RKO (cell line): ENCODE data around the gene NUP210.
"Not testable (repeated sequence)": the region's sequence is repeated elsewhere in the genome, so short reads cannot be mapped to it uniquely, and the experiment has no call there.

Source experiments
- DNase-seq: peaks from one replicate; pipeline ENCODE4 v3.0.0-alpha.2; 2016; ENCODE audit warnings: low spot score

The NUP210 gene

DNA sequence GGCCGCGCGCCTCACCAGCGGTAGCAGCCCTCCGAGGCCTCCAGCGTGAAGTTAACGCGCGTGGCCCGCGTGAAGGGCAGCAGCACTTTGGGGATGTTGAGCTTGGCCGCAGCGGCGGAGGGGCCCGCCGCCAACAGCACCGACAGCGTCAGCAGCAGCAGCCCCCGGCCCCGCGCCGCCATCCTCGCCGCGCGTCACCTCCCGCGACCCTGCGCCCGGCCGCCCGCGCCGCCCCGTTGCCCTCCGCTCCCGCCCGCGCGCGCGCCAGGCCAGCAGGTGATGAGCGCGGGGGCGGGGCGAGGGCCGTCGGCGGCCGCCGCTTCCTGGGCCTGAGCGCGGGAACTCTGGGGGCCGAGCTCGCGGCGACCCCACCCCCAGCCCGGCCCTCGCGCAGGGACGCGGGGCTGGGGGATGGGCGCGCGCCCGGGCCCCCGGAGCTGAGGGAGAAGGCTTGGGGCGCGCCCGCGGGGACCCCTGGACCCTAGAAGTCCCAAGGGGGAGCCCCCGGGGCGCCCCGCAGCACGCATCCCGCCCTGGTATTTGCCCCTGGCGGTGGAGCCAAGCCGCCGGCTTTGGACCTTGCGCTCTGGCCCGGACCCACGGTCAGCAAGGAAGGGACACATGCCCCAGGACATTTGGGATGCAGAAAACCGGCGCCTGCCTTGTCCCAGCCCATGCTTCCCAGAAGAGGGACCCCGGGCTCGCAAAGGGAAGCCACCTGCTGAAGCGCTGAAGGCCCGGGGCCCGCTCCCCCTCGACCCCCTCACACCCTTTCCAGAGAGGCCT, at the start of gene NUP210:
Gene NUP210 (minus strand): TSS at position 278 of the 786 bp plus-strand sequence. CDS start 96 bp downstream, at position 182.
- peak; percentile 76 for DNase-seq

DNA sequence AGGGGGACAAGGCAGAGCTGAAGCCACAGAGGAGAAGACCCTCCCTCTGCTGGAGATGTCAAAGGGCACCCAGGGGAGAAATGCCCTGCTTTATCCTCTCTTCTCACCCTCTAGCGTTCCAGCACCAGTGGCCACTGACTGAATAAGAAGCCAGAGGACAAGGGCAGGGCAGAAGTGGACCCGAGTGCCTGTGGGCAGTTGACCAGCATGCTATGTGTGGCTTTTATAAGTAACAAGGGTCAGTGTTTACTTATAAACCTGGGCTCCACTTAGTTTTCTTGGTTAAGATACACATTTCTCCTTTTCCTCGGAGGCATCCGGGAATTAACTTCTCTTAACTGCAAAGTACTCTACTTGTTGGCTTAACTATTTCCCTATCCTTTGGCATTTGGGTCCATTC, 46.7 kb upstream of the NUP210 start:
- DNase-seq: no peak

DNA sequence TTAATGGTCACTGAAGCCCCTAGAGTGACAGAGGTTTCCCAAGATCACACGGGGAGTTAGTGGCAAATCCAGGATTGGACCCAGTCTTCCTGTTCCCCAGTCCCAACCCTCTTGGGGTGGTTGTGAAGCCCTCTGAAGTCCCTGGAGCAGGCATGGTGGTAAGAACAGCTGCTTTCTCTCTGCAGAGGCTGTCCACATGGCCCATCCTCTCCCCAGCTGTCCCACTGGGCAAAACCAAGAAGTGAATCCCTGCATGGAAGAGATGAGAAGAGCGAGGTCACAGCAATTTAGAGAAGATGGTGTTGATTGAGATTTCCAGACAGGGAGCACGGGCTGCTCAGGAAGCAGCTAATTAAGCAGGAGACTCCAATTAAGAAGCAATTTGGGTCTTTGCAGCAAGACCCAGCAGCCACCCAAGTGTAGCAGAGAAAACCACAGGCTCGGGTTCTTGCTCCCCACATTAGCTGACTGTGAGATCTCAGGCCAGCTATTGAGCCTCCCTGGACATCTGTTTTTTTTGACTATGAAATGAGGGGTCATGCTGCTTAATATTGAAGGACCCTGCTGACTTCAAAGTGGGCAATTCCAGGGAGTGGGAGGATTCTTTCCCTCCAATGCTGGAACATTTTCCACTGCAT, 45.2 kb upstream of the NUP210 start:
- no peak for DNase-seq

DNA sequence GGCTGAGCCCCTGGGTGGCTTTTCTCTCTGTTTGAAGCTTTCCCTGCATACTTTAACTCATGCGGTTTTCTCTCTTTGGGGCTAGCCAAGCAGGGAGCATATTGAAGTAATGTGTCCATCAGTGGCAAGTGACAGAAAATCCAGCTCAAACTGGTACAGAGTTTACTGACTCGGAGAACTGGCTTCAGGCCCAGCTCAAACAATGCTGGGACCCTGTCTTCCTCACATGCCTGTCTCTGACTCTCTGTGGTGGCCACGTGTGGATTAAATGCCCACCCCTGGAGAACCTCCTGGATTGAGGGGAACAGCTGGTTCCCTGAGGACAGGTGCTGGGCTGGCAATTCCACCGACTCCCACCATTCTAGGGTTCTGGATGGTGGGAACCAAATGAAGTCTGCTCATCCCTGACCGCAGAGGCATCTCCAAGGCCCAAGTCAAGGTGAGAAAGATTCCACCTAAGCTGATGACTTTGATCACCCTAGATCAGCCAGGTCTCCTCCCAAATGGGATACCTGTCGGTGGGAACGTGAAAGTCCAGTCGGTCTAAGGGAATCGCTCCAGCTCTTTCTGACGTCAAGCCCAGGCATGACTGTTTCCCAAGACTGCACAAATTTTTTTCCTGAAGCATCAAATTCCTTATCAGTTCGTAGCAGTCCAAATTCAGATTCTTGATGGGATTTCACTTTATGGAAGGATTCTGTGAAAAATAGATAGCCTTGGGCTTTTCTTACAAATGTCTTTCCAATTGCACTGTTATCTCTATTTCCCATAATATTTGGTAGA, 43.7 kb upstream of the NUP210 start:
- DNase-seq: no peak

DNA sequence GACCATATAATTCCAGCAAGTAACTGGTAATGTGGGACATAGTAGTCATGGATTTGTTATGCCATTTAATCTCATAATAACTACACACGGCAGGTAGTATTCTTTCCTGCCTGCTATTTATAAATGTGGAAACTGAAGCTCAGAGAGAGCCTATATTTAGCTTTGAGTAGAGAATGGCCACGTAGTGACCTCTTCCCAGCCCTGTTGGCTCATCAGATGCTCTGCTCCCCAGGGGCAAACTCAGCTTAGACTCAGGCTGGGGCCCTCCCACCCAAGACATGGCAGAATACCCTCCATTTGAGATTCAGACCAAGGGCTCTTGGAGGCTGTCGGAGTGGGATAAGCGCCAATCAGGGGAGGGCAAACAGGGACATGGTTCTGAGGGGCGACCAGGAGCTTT, 42.7 kb upstream of the NUP210 start:
- no peak for DNase-seq

DNA sequence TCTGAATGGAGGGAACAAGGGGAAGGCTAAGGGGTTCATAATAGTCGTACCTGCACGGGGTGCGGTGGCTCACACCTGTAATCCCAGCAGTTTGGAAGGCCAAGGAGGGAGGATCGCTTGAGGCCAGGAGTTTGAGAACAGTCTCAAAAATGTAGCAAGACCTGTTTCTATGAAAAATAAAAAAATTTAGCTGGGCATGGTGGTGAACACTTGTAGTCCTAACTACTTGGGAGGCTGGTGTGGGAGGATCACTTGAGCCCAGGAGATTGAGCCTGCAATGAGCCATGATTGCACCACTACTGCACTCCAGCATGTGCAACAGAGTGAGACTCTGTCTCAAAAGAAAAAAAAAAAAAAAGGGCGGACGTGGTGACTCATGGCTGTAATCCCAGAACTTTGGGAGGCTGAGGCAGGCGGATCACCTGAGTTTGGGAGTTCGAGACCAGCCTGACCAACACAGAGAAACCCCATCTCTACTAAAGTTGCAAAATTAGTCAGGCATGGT, 42.1 kb upstream of the NUP210 start:
- no peak for DNase-seq

DNA sequence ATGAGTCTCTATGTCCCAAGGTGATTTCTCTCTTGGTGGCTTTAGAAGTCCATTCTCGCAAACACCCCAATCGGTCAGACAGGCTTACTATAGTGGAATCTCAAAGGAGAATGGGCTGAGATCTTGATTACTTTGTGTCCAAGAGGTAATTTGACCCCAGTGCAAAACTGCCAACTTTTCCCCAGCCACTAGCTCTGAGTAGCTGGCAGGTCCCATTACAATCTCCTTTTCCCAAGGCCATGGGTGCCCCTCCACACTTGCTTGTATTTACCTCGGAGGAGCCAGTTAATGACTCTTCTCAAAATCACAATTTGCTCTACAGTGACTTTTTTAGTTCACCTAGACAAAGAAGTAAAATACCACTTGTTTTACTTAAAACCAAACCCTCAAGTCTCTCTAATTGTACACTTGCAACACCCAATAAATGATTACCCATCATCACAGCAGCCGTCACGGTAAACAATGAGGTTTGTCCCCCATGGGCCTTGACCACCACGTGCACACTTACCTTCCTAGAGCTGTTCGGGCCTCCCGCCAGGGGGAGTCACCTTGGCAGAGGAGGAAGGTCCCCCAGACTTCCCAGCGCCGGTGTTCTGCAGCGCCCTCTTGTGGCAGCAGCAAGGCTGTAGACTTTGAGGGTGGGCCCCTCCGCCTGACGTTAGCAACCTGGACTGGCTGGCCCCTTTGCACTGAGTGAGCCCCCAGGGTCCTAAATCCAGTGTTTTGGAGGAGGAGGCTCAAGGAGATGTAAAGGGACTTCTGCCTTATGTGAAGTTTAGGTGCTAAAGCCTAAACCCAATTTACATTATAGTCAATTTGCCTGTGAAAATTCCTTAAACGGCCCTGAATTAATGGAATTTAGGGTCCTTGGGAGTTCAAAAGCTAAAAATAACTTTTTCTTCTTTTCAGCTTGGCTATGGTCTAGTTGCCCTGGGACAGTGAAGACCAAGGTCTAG, 41.3 kb upstream of the NUP210 start:
- peak; percentile 72 for DNase-seq

DNA sequence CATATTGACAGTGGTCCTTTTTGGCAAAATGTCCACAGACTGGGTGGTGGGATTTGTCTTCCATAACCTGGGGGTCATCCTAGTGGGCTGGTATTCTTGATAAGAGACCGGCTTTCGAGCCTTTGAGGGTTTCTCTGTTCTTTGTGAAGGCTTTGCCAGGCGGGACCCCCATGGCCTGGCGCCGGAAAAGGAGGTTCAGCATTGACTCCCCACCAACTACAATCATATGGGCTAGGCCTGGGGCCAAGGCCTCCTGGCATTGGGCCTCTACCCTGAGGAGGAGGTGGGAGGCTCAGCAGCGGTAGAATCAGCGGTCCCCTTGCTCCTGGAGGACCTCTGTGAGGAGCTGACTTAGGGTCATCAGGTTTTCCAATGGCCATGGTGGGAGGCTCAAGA, 40.2 kb upstream of the NUP210 start:
- DNase-seq: no peak

DNA sequence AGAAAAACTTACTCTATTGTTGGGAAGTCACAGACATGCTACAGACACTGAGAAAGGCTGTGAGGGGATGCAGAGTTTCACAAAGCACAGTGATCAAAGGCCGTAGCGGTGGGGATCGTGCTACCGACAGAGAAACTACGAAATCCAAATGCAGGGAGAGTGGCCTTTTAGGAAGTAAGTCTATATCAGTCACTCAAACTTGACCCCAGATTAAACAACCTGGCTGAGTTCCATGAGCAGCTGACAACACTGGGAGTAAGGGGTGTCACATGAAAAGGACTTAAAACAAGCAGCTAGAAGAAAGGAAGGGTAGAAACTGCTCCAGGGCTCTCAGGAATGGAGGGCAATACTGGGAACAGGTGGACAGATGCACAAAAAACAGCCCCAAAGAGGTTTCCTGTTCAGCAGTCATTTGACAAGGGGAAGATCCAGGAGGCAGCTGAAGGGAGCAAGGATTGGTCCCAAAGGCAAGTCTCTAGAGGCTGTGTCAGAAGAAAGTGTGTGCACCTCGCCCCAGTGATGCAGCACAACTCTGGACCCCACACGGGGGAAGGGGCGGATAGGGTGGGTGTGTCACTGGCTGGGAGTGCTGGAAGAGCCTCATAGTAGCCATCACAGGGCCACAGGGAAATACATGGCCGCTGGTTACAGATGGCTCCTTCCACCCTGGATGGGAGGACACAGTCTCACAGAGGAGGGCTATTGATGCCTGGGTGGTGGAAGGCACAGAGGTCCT, 39.7 kb upstream of the NUP210 start:
- no peak for DNase-seq

DNA sequence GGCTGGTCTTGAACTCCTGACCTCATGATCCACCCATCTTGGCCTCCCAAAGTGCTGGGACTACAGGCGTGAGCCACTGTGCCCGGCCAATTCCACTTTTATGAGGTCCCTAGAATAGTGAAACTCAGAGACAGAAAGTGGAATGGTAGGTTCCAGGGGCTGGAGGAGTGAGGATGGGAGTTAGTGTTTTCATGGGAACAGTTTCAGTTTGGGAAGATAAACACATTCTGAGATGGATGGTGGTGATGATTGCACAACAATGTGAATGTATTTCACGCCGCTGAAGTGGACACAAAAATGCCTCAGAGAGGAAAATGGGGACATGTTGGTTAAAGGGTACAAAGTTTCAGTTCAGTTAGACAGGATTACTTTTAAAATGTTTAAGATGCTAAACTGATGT, 37.5 kb upstream of the NUP210 start:
- DNase-seq: no peak

DNA sequence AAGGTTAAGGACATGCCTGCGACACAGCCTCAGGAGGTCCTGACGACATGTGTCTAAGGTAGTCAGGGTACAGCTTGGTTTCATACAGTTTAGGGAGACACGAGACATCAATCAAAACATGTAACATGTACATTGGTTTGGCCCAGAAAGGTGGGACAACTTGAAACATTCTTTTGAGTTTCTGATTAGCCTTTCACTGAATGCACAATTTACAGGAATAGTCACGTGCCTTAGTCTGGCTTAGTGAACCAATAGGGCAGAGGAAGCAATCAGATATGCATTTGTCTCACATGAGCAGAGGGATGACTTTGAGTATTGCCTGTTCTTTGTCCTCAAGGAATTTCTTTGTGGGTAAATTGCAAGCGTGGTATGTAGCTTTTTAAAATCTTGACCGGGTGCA, 35.5 kb upstream of the NUP210 start:
- DNase-seq: no peak

DNA sequence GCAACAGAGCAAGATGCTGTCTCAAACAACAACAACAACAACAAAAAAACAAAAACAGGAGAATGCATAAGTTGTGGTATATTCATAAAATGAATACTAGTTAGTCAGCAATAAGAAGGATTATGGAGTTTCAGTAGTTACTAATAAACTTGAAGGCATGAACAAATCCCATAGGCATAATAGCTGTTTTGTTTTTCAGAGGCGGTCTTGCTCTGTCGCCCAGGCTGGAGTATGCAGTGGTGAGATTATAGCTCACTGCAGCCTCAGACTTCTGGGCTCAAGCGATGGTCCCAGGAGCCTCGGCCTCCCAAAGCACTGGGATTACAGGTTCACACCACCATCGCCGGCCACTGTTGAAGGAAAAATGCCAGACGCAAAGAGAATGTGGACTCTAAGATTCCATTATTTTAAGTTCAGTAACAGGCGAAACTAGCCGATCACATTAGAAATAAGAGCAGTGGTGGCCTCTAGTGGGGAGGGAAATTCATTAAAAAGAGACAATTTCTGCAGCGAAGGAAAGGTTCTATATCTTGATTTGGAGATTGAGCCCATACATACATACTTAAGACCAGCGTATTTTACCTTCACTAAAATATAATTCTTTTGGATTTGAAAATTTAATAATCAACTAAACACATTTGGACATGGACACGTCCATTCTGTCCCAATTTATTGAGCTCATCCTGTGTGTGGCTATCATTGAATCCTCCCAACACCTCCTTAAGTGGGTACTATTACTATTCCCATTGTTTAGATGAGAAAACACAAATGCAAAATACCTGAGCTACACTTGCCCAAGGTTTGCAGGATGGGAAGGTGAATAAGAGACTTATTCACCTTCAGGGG, 32.6 kb upstream of the NUP210 start:
- DNase-seq: peak; percentile 85

DNA sequence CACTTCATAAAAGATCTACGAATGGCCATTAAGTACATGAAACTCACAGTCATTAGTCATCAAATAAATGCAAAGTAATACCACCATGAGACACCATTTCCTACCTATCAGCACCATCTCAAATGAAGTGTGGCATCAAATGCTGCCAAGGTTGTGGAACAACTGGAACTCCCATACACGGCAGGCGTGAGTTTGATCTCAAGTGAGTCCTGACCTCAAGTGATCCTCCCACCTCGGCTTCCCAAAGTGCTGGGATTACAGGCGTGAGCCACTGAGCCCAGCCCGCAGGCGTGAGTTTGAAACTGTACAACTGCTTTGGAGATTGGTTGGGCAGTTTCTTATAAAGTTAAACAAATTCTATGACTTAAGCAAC, 31.2 kb upstream of the NUP210 start:
- peak; percentile 76 for DNase-seq

DNA sequence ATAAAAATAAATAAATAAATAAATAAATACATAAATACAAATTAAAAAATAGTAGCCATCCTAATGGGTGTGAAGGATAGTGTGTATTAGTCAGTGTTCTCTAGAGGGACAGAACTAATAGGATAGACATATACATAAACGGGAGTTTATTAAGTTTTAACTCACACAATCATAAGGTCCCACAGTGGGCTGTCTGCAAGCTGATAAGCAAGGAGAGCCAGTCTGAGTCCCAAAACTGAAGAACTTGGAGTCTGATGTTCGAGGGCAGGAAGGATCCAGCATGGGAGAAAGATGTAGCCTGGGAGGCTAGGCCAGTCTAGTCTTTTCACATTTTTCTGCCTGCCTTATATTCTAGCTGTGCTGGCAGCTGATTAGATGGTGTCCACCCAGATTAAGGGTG, 22.8 kb upstream of the NUP210 start:
- DNase-seq: not testable (repeated sequence)

DNA sequence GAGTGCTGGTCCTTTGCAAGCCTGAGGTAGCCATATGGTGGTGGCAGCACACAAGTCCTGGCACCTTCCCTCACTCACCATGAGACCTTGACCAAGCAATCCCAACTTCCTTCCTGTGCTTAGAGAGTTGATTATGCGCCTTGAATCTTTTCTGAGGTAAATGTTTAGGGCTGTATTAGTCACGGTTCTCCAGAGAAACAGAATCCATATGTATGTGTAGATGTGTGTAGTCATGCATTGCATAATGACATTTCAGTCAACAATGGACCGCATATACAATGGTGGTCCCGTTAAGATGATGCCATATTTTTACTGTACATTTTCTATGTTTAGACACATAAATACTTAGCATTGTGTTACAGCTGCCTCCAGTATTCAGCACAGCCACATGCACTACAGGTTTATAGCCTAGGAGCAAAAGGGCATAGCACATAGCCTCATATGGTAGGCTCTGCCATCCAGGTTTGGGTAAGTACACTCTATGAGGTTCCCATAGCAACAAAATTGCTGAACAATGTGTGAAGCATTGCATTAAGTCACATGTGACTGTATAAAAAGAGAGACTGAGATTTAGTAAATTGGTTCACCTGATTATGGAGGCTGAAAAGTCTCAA, 20.2 kb upstream of the NUP210 start:
- no peak for DNase-seq

DNA sequence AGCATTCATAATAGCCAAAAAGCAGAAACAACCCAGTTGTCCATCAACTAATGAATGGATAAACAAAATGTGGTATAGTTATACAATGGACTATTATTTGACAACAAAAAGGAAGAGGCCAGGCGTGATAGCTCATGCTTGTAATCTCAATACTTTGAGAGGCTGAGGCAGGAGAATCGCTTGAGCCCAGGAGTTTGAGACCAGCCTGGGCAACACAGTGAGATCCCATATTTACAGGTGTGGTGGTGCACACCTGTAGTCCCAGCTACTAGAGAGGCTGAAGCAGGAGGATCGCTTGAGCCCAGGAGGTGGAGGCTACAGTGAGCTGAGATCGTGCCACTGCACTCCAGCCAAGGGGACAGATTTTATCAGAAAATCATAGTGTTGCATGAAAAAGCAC, 16.1 kb upstream of the NUP210 start:
- not testable (repeated sequence) for DNase-seq

DNA sequence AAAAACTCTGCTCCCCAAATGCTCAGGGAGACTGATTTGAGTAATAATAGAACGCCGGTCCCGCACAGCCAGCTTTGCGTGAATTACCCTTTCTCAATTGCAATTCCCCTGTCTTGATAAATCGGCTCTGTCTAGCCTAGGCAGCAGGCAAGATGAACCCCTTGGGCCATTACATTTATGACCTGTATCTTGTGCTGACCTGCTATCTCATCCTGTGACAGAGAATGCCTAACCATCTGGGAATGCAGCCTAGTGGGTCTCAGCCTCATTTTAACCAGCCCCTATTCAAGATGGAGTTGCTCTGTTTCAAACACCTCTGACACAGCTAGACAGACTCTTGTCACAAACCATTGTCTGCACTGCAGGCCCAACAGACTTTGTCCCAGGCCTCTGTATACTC, 13.8 kb upstream of the NUP210 start:
- no peak for DNase-seq

DNA sequence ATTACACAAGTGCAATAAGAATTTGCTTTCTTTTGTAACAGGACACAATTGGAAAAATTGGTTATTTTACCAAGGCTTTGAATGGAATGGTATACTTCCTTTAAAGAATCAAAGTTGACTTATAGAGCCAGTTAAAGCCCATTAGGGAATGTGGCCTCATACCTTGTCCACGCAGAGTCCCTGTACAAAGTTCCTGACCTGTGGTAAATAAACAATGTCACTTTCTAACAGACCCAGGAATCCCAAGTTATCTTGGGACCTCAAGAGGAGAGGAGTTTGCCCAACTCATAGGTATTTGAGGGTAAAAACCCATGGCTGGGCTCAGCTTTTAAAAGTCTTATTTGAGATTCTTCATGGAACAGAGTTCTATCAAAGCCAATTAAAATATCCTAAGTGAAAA, 12.0 kb upstream of the NUP210 start:
- no peak for DNase-seq

DNA sequence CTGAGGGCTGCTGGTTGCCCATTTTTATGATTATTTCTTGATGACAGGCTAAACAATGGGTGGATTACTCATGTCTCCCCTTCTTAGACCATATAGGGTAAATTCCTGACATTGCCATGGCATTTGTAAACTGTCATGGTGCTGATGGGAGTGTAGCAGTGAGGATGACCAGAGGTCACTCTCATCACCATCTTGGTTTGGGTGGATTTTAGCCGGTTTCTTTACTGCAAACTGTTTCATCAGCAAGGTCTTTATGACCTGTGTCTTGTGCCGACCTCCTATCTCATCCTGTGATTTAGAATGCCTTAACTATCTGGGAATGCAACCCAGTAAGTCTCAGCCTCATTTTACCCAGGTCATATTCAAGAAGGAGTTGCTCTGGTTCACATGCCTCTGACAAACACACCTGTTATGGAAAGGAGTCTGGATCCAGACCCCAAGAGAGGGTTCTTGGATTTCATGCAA, 10.3 kb upstream of the NUP210 start:
- DNase-seq: not testable (repeated sequence)
